Left ventricle myocardium inferior (tissue), 1 donor: ENCODE measurements around the gene UNC45A. TPM values are rescaled to one million over a fixed set of nuclear protein-coding genes. Genes with fewer than 3 reads are reported as not detected.
A peak's percentile ranks its signal among the peaks of the same experiment; 100 is the strongest.

Experiments
- DNase-seq: peaks from one replicate; pipeline ENCODE4 v3.0.0-alpha.2; 2020
- H3K27ac ChIP-seq: fragments of 200-600 bp; replicated peaks from 2 replicates; pipeline ENCODE4 v1.8.0; 2021
- H3K27me3 ChIP-seq: fragments of 200-600 bp; 2 replicates; pipeline ENCODE4 v1.8.0; 2021; ENCODE audit warnings: low read depth
- H3K36me3 ChIP-seq: fragments of 200-600 bp; 2 replicates; pipeline ENCODE4 v1.8.0; 2021
- H3K4me1 ChIP-seq: fragments of 200-600 bp; 2 replicates; pipeline ENCODE4 v1.8.0; 2021
- H3K4me3 ChIP-seq: fragments of 200-600 bp; 2 replicates; pipeline ENCODE4 v1.8.0; 2021; ENCODE audit warnings: mild to moderate bottlenecking, moderate library complexity
- H3K9me3 ChIP-seq: fragments of 200-600 bp; replicated peaks from 2 replicates; pipeline ENCODE4 v1.8.0; 2021
- intact Hi-C: fragments of 100-400 bp; cut with micrococcal nuclease; formaldehyde crosslinking; loops from one replicate; pipeline ENCODE4 v1.11.0; 2022
- total RNA-seq: library from RNA; stranded (reverse); fragmentation: NEBNext Ultra II Directional; extraction: Animal tissue kit (Norgen Biotek cat#: 25700); gene quantifications from one replicate; pipeline ENCODE4 v1.2.1, GENCODE V29; 2021
- TF ChIP-seq, protein P1 (sequence below): fragments of 200-600 bp; IDR thresholded peaks from 2 replicates; pipeline ENCODE4 v1.8.0; 2021; ENCODE audit warnings: antibody characterized with exemption, mild to moderate bottlenecking, borderline replicate concordance
- donor health status: DM: no; HTN: yes; CAD: no; lungs with severe emphysema.

UNC45A gene
- total RNA-seq, 1 donor from 2014 or later: 21.9 TPM

DNA sequence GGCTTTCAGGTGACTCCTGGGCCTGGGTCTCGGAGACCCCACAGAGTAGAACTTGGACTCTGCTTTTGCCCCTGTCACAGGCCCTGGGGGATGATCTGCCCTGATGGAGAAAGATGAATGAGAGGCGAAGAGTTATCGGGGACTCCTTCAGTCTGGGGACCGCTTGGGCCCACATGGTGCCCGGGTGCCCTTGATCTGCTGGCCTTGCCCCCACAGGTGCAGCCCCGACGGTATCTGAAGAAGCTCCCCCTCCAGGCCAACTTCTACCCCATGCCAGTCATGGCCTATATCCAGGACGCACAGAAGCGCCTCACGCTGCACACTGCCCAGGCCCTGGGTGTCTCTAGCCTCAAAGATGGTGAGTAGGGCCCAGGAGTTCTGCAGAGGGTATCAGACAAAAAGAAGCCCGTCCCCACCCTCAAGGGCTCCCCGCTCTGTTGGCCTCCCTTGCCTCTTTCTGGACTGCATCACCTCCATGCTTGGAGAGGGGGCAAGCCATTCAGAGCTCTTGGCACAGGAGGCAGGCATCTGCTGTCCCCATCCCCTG lies 21.6 kb upstream of the UNC45A start:
- TF ChIP-seq, protein P1, sequence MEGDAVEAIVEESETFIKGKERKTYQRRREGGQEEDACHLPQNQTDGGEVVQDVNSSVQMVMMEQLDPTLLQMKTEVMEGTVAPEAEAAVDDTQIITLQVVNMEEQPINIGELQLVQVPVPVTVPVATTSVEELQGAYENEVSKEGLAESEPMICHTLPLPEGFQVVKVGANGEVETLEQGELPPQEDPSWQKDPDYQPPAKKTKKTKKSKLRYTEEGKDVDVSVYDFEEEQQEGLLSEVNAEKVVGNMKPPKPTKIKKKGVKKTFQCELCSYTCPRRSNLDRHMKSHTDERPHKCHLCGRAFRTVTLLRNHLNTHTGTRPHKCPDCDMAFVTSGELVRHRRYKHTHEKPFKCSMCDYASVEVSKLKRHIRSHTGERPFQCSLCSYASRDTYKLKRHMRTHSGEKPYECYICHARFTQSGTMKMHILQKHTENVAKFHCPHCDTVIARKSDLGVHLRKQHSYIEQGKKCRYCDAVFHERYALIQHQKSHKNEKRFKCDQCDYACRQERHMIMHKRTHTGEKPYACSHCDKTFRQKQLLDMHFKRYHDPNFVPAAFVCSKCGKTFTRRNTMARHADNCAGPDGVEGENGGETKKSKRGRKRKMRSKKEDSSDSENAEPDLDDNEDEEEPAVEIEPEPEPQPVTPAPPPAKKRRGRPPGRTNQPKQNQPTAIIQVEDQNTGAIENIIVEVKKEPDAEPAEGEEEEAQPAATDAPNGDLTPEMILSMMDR: no peak
- no peak for DNase-seq
- H3K36me3 ChIP-seq: peaks cover 98% of the 10 kb centered on the region
- peaks cover 58% of the 10 kb centered on the region for H3K4me1 ChIP-seq
- H3K27ac ChIP-seq: peak overlapping the region; percentile 91
- intact Hi-C loops: no loop called here
- no peak overlapping the region for H3K4me3 ChIP-seq
- H3K9me3 ChIP-seq: no peaks in the 10 kb centered on the region
- no peaks in the 10 kb centered on the region for H3K27me3 ChIP-seq

- no peak overlapping the region for H3K4me3 ChIP-seq
- H3K9me3 ChIP-seq: no peaks in the 10 kb centered on the region
- H3K27ac ChIP-seq: peak overlapping the region; percentile 91
- peaks cover 98% of the 10 kb centered on the region for H3K36me3 ChIP-seq
- H3K4me1 ChIP-seq: peaks cover 56% of the 10 kb centered on the region
- no peak for DNase-seq
- intact Hi-C loops: no loop called here
- TF ChIP-seq, protein P1: no peak
- no peaks in the 10 kb centered on the region for H3K27me3 ChIP-seq
Observed at GRCh38 chr15:90914305-90915080, 20.6 kb upstream of the UNC45A start.

DNA sequence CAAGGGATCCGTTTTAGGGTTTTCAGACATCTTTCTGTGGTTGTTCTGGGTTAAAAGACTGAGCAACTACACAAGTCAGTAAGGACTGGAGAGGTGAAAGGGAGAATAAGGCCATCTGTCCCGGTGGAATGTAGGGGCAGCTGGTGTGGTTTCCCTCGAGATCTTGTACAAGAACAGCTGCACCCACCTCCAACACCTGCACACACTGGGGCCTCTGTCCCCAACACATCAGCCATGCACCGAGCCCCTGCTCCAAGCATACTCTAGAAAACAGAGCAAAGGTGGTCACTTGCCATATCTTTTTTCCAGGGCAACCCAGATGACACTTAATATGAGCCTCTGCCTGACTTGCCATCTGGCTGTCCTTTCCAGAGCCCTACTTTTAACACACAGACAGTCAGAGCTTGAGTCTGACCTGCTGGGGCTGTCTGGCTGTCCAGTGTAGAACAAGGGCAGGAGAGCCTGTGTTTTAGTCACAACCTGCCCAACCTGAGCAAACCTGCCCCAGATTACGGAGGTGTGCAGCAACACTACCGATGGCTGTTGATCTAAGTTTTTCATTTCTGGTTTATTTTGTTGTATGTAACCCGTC lies 19.8 kb upstream of the UNC45A start:
- Histone ChIP-seq H3K27ac (peak overlapping the region; percentile 91), H3K9me3 (no peaks in the 10 kb centered on the region), H3K4me1 (peaks cover 57% of the 10 kb centered on the region), H3K4me3 (peak overlapping the region; percentile 57), H3K27me3 (no peaks in the 10 kb centered on the region), H3K36me3 (peaks cover 98% of the 10 kb centered on the region)
- intact Hi-C loops: no loop called here
- DNase-seq: no peak
- TF ChIP-seq, protein P1: no peak

- H3K4me3 ChIP-seq: peak overlapping the region; percentile 57
- H3K27ac ChIP-seq: peak overlapping the region; percentile 91
- H3K9me3 ChIP-seq: no peaks in the 10 kb centered on the region
- no peaks in the 10 kb centered on the region for H3K27me3 ChIP-seq
- peak; percentile 72 for DNase-seq
- TF ChIP-seq, protein P1: no peak
- intact Hi-C loops: no loop called here
- H3K4me1 ChIP-seq: peaks cover 62% of the 10 kb centered on the region
- peaks cover 98% of the 10 kb centered on the region for H3K36me3 ChIP-seq
Observed at GRCh38 chr15:90915808-90916440, 19.2 kb upstream of the UNC45A start.

DNA sequence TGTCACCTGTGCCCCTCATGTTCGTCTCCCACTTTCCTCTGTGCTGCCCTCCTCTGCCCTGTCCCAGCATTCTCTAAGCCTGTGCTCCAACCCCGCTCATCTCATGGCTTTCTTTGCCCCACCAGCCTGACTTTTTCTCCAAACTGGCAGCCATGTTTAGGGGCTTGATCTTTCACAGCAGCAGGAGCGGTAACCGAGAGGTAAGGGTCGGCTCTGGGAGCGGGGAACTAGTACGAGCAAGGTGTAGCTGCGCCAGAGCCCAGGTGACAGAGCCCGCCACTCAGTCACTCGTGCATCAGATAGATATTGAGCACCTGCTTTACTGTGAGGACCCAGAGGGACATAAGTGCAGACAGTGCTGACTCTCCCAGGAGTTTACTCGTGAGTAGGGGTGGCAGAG lies 18.6 kb upstream of the UNC45A start:
- TF ChIP-seq, protein P1: no peak
- Histone ChIP-seq H3K4me1 (peaks cover 62% of the 10 kb centered on the region), H3K9me3 (no peaks in the 10 kb centered on the region), H3K36me3 (peaks cover 98% of the 10 kb centered on the region), H3K27me3 (no peaks in the 10 kb centered on the region), H3K4me3 (peak overlapping the region; percentile 57), H3K27ac (peak overlapping the region; percentile 91)
- DNase-seq: no peak
- intact Hi-C loops: no loop called here
